Gastrocnemius medialis (tissue), 4 donors: ENCODE results near the gene KRT38. TPM values are rescaled to one million over a fixed set of nuclear protein-coding genes. Genes with fewer than 3 reads are reported as not detected.

Experiments
- ATAC-seq, 2 donors: fragments of 150-250 bp; one replicate each; pipeline ENCODE4 v1.9.1; 2016
- DNase-seq, 2 donors: peaks; one replicate each; pipeline ENCODE4 v3.0.0-alpha.2; 2019
- H3K27ac ChIP-seq, 4 donors: fragments of 200-600 bp; sonication (generic); 1 replicate in 1 of 4; 2 replicates in 3 of 4; pipeline ENCODE4 v1.5.1; 2016 to 2018; ENCODE audit warnings: mild to moderate bottlenecking in 2 of 4, moderate library complexity in 1 of 4
- H3K27me3 ChIP-seq, 3 donors: fragments of 200-600 bp; sonication (generic) in 2 of 3; 1 replicate in 1 of 3; 2 replicates in 2 of 3; pipeline versions ENCODE4 v1.5.1 to v1.6.0; 2016 to 2019; ENCODE audit warnings: mild to moderate bottlenecking in 1 of 3, moderate library complexity in 1 of 3
- H3K36me3 ChIP-seq, 2 donors: fragments of 200-600 bp; sonication (generic) in 1 of 2; one replicate each; pipeline ENCODE4 v1.5.1; 2017 to 2018
- H3K4me1 ChIP-seq, 2 donors: fragments of 200-600 bp; sonication (generic) in 1 of 2; one replicate each; pipeline ENCODE4 v1.5.1; 2016 to 2017; ENCODE audit warnings: mild to moderate bottlenecking in 2 of 2
- H3K4me3 ChIP-seq, 4 donors: fragments of 200-600 bp; sonication (generic) in 3 of 4; 1 replicate in 1 of 4; 2 replicates in 3 of 4; pipeline ENCODE4 v1.5.1; 2016 to 2019; ENCODE audit warnings: mild to moderate bottlenecking in 2 of 4
- H3K9me3 ChIP-seq, 3 donors: fragments of 200-600 bp; sonication (generic) in 2 of 3; 1 replicate in 1 of 3; 2 replicates in 2 of 3; pipeline ENCODE4 v1.5.1; 2016 to 2019
- CTCF ChIP-seq, 5 experiments: fragments of 450-650 bp in 3 of 5; fragments of 200-600 bp in 2 of 5; sonication (generic) in 2 of 5; IDR thresholded peaks in 4 of 5; conservative IDR thresholded peaks in 1 of 5; 1 replicate in 4 of 5; 2 replicates in 1 of 5; pipeline ENCODE4 v1.5.1; 2016 to 2019; ENCODE audit warnings: antibody characterized with exemption in 5 of 5, mild to moderate bottlenecking in 3 of 5, moderate library complexity in 3 of 5
- POLR2A ChIP-seq, 2 donors: fragments of 450-650 bp; IDR thresholded peaks; one replicate each; pipeline ENCODE4 v1.6.1; 2017; ENCODE audit warnings: antibody characterized with exemption in 2 of 2, mild to moderate bottlenecking in 2 of 2, moderate library complexity in 2 of 2
- in situ Hi-C, 4 donors: fragments of 200-750 bp; cut with MboI; loops; one replicate each; pipeline versions ENCODE4 v1.15.0 to v1.8.0; 2017; ENCODE audit warnings: low sequenced_read_pairs in 4 of 4
- intact Hi-C: fragments of 100-400 bp; cut with DNase I; formaldehyde crosslinking; loops from one replicate; pipeline ENCODE4 v1.15.1; 2023; ENCODE audit warnings: low total_unique reads
- total RNA-seq, 4 donors: library from RNA; depleted of rRNA; stranded (reverse); fragments of >200 nt; gene quantifications; one replicate each; pipeline versions ENCODE4 v1.1.0 to v1.2.3, GENCODE V29; 2016

The KRT38 gene
- total RNA-seq, 4 donors from 2014 or later: not detected

DNA sequence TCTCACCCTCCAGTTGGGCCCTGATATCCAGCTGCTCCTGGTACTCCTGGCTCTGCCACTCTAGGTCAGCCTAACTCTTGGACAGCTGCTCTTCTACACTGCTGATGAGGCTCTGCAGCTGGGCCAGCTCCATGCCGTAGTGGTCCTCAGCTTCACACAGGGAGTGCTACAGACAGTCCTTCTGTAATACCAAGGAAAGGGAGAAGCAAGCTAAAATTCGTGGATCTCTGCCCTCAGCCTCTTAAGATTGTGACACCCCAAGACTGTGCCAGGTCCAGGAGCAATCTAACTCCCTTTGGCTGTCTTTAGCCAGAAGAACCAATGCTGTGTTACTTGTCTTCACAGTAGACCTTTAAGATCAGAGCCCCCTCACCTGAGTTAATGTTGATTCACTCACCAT lies 7.7 kb upstream of the KRT38 start:
- ATAC-seq (no peak), DNase-seq (no peak)
- intact Hi-C loops (no loop called here), in situ Hi-C loops (no loop called here)
- Histone ChIP-seq H3K4me1 (no peaks in the 10 kb centered on the region), H3K9me3 (no peaks in the 10 kb centered on the region), H3K4me3 (no peak overlapping the region), H3K36me3 (no peaks in the 10 kb centered on the region), H3K27ac (no peak overlapping the region), H3K27me3 (no peaks in the 10 kb centered on the region)
- TF ChIP-seq POLR2A (IDR thresholded peaks at IDR 0.05): no peak
- no peak for TF ChIP-seq CTCF (IDR thresholded peaks at IDR 0.05 in 4 of 5, conservative IDR thresholded peaks at IDR 0.05 in 1 of 5)

DNA sequence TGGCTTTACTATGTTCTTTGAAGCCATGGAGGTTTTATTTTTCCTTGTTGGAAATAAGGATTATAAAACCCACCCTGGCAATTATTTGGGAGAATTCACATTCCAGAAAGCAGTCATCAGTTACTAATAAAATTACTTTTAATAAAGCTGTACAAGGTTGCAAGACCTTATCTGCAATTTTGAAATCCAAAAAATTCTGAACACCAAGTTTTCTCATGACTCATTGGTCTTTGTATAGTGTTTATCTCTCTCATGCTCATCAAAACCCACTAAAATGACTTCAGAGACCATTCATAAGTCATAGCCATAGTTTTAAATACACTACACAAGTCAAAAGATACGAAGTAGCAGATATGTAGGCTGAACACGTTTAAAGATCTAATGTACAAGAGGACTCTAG lies 6.0 kb upstream of the KRT38 start:
- Histone ChIP-seq H3K27me3 (no peaks in the 10 kb centered on the region), H3K27ac (no peak overlapping the region), H3K36me3 (no peaks in the 10 kb centered on the region), H3K9me3 (no peaks in the 10 kb centered on the region), H3K4me1 (no peaks in the 10 kb centered on the region), H3K4me3 (no peak overlapping the region)
- in situ Hi-C loops: no loop called here
- TF ChIP-seq POLR2A (IDR thresholded peaks at IDR 0.05) (no peak), CTCF (IDR thresholded peaks at IDR 0.05 in 4 of 5, conservative IDR thresholded peaks at IDR 0.05 in 1 of 5) (no peak)
- DNase-seq: no peak
- intact Hi-C loops: no loop called here
- no peak for ATAC-seq

- TF ChIP-seq CTCF (IDR thresholded peaks at IDR 0.05 in 4 of 5, conservative IDR thresholded peaks at IDR 0.05 in 1 of 5) (no peak), POLR2A (IDR thresholded peaks at IDR 0.05) (no peak)
- Histone ChIP-seq H3K27ac (no peak overlapping the region), H3K4me3 (no peak overlapping the region), H3K9me3 (no peaks in the 10 kb centered on the region), H3K27me3 (no peaks in the 10 kb centered on the region), H3K4me1 (no peaks in the 10 kb centered on the region), H3K36me3 (no peaks in the 10 kb centered on the region)
- DNase-seq (no peak), ATAC-seq (no peak)
- intact Hi-C loops: no loop called here
- in situ Hi-C loops: no loop called here
These were observed 3.9 kb upstream of the KRT38 start for GRCh38 chr17:41444640-41445039.

DNA sequence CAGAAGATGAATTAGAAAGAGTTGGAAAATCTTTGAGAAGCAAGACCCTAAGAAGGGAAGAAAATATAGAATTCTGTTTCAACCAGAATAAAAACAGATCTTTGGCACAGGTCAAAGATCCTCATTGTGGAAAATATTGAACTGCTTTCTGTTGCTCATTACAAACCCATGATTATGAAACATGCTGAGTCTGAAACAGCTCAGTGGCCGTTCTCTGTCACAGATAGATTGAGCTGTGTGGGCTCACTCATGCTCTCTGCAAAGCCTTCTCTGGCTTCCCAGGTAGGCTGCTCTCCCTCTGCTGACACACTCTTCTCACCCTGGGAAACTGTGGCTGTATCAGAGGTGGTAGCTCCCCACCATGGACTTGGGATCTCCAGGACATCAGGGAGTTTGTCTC lies 3.4 kb upstream of the KRT38 start:
- DNase-seq: no peak
- no peak for TF ChIP-seq POLR2A (IDR thresholded peaks at IDR 0.05)
- TF ChIP-seq CTCF (IDR thresholded peaks at IDR 0.05 in 4 of 5, conservative IDR thresholded peaks at IDR 0.05 in 1 of 5): no peak

GRCh38 chr17:41442739-41443138 lies 2.0 kb upstream of the KRT38 start:
- Histone ChIP-seq H3K27ac (no peak overlapping the region), H3K4me1 (no peaks in the 10 kb centered on the region), H3K4me3 (no peak overlapping the region), H3K36me3 (no peaks in the 10 kb centered on the region), H3K27me3 (no peaks in the 10 kb centered on the region), H3K9me3 (no peaks in the 10 kb centered on the region)
- ATAC-seq (no peak), DNase-seq (no peak)
- in situ Hi-C loops (no loop called here), intact Hi-C loops (no loop called here)
- TF ChIP-seq CTCF (IDR thresholded peaks at IDR 0.05 in 4 of 5, conservative IDR thresholded peaks at IDR 0.05 in 1 of 5) (no peak), POLR2A (IDR thresholded peaks at IDR 0.05) (no peak)

More for the DNA sequence above, 3.4 kb upstream of the KRT38 start:
- no peaks in the 10 kb centered on the region for H3K27me3 ChIP-seq
- H3K4me1 ChIP-seq: no peaks in the 10 kb centered on the region
- no peak overlapping the region for H3K4me3 ChIP-seq
- no peak overlapping the region for H3K27ac ChIP-seq
- intact Hi-C loops: no loop called here
- in situ Hi-C loops: no loop called here
- no peak for ATAC-seq
- H3K9me3 ChIP-seq: no peaks in the 10 kb centered on the region
- no peaks in the 10 kb centered on the region for H3K36me3 ChIP-seq
